Adrenal gland (tissue), 12 donors: Measurements from ENCODE around the gene PSAPL1. TPM values are rescaled to one million over a fixed set of nuclear protein-coding genes. Genes with fewer than 3 reads are reported as not detected.

Source experiments
- DNase-seq, 7 donors: peaks; one replicate each; pipeline ENCODE4 v3.0.0-alpha.2; 2019 to 2020
- H3K27ac ChIP-seq, 5 donors: fragments of 200-600 bp; sonication (generic) in 4 of 5; 1 replicate in 3 of 5; 2 replicates in 2 of 5; pipeline versions ENCODE4 v1.5.1 to v1.8.0; 2016 to 2020; ENCODE audit warnings: mild to moderate bottlenecking in 1 of 5
- H3K27me3 ChIP-seq: fragments of 200-600 bp; 2 replicates; pipeline ENCODE4 v1.8.0; 2021
- H3K36me3 ChIP-seq, 2 donors: fragments of 200-600 bp; replicated peaks in 1 of 2; 1 replicate in 1 of 2; 2 replicates in 1 of 2; pipeline versions ENCODE4 v1.5.1 to v1.8.0; 2018 to 2022
- H3K4me1 ChIP-seq, 2 donors: fragments of 200-600 bp; replicated peaks in 1 of 2; 1 replicate in 1 of 2; 2 replicates in 1 of 2; pipeline versions ENCODE4 v1.5.1 to v1.8.0; 2018 to 2021
- H3K4me3 ChIP-seq, 4 donors: fragments of 200-600 bp; sonication (generic) in 3 of 4; one replicate each; pipeline ENCODE4 v1.5.1; 2016 to 2018
- H3K9me3 ChIP-seq, 3 donors: fragments of 200-600 bp; sonication (generic) in 1 of 3; replicated peaks in 1 of 3; 1 replicate in 2 of 3; 2 replicates in 1 of 3; pipeline versions ENCODE4 v1.5.1 to v1.8.0; 2016 to 2021
- POLR2A ChIP-seq, 2 donors: fragments of 450-650 bp; IDR thresholded peaks; one replicate each; pipeline ENCODE4 v1.6.1; 2017; ENCODE audit warnings: antibody characterized with exemption in 2 of 2, mild to moderate bottlenecking in 2 of 2, moderate library complexity in 1 of 2
- WGBS, 4 donors: extraction: QIAGEN DNeasy Blood & Tissue Kit in 2 of 4; methylation state at CpG; one replicate each; pipeline versions ENCODE4 v1.1.5 to v1.1.7; 2013 to 2017; 5-methylcytosine and 5-hydroxymethylcytosine counted together
- intact Hi-C, 2 donors: fragments of 100-400 bp; cut with DNase I; formaldehyde crosslinking; loops; one replicate each; pipeline versions ENCODE4 v1.14.1 to v1.15.0; 2022 to 2023
- polyA plus RNA-seq, 3 donors: library from polyadenylated mRNA; stranded (reverse); fragments of 200-250 nt in 2 of 3; fragments of 350-450 nt in 1 of 3; fragmentation: Illumina TruSeq in 1 of 3; extraction: RNeasy Lipid Tissue Mini Kit (QIAGEN cat#74804) in 1 of 3; gene quantifications; one replicate each; pipeline ENCODE4 v1.2.3, GENCODE V29; 2013 to 2014
- total RNA-seq, 9 donors: library from RNA; depleted of rRNA in 4 of 9; stranded (reverse); fragments of >200 nt in 4 of 9; fragments of 120-200 nt in 1 of 9; fragmentation: NEBNext Ultra II Directional in 1 of 9; extraction: Animal tissue kit (Norgen Biotek cat#: 25700) in 1 of 9; gene quantifications; one replicate each; pipeline versions ENCODE4 v1.1.0 to v1.2.4, GENCODE V29; 2013 to 2023
- TF ChIP-seq, protein P1 (sequence below), 6 experiments: fragments of 450-650 bp in 4 of 6; fragments of 200-600 bp in 2 of 6; sonication (generic) in 1 of 6; IDR thresholded peaks; 1 replicate in 5 of 6; 2 replicates in 1 of 6; pipeline versions ENCODE4 v1.5.1 to v1.8.0; 2016 to 2021; ENCODE audit warnings: antibody characterized with exemption in 6 of 6, mild to moderate bottlenecking in 2 of 6, moderate library complexity in 1 of 6
- donor health status: healthy with polysubstance abuse.
- donor health status: Bipolar disorder and iron deficiency.
- donor health status: DM: yes; HTN: yes; CAD: no.
- donor health status: DM: no; HTN: no; CAD: no.
- donor health status: DM: no; HTN: no; CAD: no.
- donor health status: DM: yes; HTN: yes; CAD: no.

The PSAPL1 gene
- total and polyA plus RNA-seq, 12 donors = 0.03 to 0.08 TPM; not detected in 10

DNA sequence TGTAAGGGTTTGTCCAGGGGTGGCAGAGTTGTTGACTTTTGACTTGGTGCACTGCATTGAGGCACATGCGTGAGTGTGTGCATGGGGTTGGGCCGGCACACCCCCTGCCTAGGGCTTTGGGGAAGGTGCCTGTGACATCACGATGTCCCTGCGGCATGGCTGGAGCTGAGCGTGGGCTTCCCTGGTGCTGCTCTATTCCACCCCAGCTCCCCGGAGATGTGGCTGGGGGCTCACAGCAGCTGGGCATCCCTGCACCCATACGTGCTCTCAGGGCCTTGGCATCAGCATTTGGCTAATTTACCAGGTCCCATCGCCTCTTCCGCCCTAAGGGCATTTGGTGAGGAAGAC is 5.7 kb downstream of the PSAPL1 start:
- no peaks in the 10 kb centered on the region for H3K9me3 ChIP-seq
- no peak for DNase-seq
- 65 to 91% (median 84%) methylated on average over 5 to 9 of the region's 9 CpGs for WGBS, 4 donors
- H3K4me1 ChIP-seq = no peaks in the 10 kb centered on the region
- H3K4me3 ChIP-seq = no peak overlapping the region
- H3K27ac ChIP-seq = no peak overlapping the region
- intact Hi-C loops = no loop called here
- no peaks in the 10 kb centered on the region for H3K36me3 ChIP-seq
- TF ChIP-seq, protein P1, sequence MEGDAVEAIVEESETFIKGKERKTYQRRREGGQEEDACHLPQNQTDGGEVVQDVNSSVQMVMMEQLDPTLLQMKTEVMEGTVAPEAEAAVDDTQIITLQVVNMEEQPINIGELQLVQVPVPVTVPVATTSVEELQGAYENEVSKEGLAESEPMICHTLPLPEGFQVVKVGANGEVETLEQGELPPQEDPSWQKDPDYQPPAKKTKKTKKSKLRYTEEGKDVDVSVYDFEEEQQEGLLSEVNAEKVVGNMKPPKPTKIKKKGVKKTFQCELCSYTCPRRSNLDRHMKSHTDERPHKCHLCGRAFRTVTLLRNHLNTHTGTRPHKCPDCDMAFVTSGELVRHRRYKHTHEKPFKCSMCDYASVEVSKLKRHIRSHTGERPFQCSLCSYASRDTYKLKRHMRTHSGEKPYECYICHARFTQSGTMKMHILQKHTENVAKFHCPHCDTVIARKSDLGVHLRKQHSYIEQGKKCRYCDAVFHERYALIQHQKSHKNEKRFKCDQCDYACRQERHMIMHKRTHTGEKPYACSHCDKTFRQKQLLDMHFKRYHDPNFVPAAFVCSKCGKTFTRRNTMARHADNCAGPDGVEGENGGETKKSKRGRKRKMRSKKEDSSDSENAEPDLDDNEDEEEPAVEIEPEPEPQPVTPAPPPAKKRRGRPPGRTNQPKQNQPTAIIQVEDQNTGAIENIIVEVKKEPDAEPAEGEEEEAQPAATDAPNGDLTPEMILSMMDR (IDR thresholded peaks at IDR 0.05) = no peak
- no peaks in the 10 kb centered on the region for H3K27me3 ChIP-seq

DNA sequence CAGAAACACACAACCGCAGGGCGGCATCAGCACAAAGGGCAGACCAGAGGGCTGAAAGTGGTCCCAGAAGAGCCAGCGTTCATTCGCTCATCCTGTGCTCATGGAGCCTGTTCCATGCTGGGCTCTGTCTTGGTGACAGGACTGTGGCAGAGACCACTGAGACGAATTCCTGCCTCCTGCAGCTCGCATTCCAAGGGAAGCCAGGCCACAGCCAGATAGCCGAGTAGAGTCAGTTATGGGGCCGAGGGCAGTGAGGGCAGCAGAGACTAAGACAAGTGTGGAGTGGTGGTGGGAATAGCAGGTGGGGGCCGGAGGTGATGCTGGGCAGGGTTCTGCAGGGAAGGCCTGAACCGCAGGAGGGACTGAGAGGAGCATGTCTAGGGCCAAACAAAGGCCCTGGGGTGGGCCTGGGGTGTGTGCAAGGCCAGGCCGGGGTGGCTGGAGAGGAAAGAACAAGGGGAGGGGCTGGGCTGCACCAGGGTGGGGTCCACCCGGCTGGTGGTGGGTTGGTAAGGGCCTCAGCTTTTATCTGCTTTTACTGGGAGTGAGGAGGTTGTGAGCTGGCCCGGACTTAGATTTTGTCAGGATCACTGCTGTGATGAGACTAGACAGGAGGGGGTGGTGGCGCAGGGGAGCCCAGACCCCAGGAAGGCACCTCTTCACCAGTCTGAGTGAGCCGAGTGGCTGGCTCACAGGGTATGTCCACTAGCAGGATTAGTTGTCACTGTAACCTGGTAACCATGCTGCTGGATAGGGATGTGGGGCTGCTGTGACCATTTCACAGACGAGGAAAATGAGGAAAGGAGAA is 6.3 kb downstream of the PSAPL1 start:
- H3K4me3 ChIP-seq = no peak overlapping the region
- no peaks in the 10 kb centered on the region for H3K27me3 ChIP-seq
- no peak overlapping the region for H3K27ac ChIP-seq
- intact Hi-C loops = no loop called here
- no peaks in the 10 kb centered on the region for H3K4me1 ChIP-seq
- no peaks in the 10 kb centered on the region for H3K36me3 ChIP-seq
- WGBS, 4 donors = 76 to 87% (median 80%) methylated on average over 13 to 16 of the region's 16 CpGs
- H3K9me3 ChIP-seq = no peaks in the 10 kb centered on the region
- TF ChIP-seq, protein P1 (IDR thresholded peaks at IDR 0.05) = no peak
- TF ChIP-seq POLR2A (IDR thresholded peaks at IDR 0.05) = no peak
- peak in 1 of 7 donors; percentile 4 for DNase-seq

- H3K27me3 ChIP-seq = no peaks in the 10 kb centered on the region
- no peak overlapping the region for H3K27ac ChIP-seq
- intact Hi-C loops = no loop called here
- TF ChIP-seq POLR2A (IDR thresholded peaks at IDR 0.05) = no peak
- TF ChIP-seq, protein P1 (IDR thresholded peaks at IDR 0.05) = no peak
- DNase-seq = peak in 1 of 7 donors; percentile 1
- H3K36me3 ChIP-seq = no peaks in the 10 kb centered on the region
- 59 to 87% (median 78%) methylated on average over 4 to 13 of the region's 13 CpGs for WGBS, 4 donors
- no peaks in the 10 kb centered on the region for H3K9me3 ChIP-seq
- H3K4me3 ChIP-seq = no peak overlapping the region
- no peaks in the 10 kb centered on the region for H3K4me1 ChIP-seq
Observed at GRCh38 chr4:7427831-7428260, 6.9 kb downstream of the PSAPL1 start.

GRCh38 chr4:7427361-7427760 is 7.4 kb downstream of the PSAPL1 start:
- Histone ChIP-seq H3K36me3 (no peaks in the 10 kb centered on the region), H3K27me3 (no peaks in the 10 kb centered on the region), H3K27ac (no peak overlapping the region), H3K4me3 (no peak overlapping the region), H3K4me1 (no peaks in the 10 kb centered on the region), H3K9me3 (no peaks in the 10 kb centered on the region)
- WGBS, 4 donors = 59 to 68% (median 65%) methylated on average over 10 of the region's 10 CpGs
- DNase-seq = peak in 1 of 7 donors; percentile 1
- TF ChIP-seq, protein P1 (IDR thresholded peaks at IDR 0.05) = no peak
- no peak for TF ChIP-seq POLR2A (IDR thresholded peaks at IDR 0.05)
- intact Hi-C loops = no loop called here
